Thyroid gland (tissue), 4 donors: ENCODE results near the gene FAM24B.

Experiments
- POLR2A ChIP-seq, 2 donors: fragments of 450-650 bp; IDR thresholded peaks; one replicate each; pipeline ENCODE4 v1.6.1; 2017; ENCODE audit warnings: antibody characterized with exemption in 2 of 2, mild to moderate bottlenecking in 2 of 2, moderate library complexity in 1 of 2
- TF ChIP-seq, protein P1 (sequence below), 6 experiments: fragments of 200-600 bp in 3 of 6; fragments of 450-650 bp in 3 of 6; sonication (generic) in 3 of 6; IDR thresholded peaks; one replicate each; pipeline ENCODE4 v1.5.1; 2016 to 2019; ENCODE audit warnings: antibody characterized with exemption in 6 of 6, mild to moderate bottlenecking in 2 of 6, inconsistent platforms in 1 of 6, moderate library complexity in 1 of 6

DNA sequence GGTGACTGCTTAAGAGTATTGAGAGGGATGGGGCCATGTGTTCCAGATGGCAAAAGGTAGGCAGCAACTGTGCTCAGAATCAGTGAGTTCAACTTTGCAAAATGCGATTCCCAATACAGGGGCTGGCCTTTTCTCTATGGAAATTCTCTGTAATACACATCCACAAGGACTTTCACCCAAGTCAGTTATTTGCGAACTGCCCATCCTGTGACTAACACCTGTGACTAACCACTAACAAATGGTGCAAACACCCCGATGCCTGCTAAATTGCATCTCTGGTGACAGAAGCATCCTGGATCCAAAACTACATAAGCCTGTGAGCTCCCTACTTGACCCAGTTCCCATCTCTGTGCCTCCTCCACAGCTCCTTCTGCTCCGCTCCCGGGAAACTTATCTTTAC, 24.7 kb downstream of the FAM24B start:
- TF ChIP-seq, protein P1, sequence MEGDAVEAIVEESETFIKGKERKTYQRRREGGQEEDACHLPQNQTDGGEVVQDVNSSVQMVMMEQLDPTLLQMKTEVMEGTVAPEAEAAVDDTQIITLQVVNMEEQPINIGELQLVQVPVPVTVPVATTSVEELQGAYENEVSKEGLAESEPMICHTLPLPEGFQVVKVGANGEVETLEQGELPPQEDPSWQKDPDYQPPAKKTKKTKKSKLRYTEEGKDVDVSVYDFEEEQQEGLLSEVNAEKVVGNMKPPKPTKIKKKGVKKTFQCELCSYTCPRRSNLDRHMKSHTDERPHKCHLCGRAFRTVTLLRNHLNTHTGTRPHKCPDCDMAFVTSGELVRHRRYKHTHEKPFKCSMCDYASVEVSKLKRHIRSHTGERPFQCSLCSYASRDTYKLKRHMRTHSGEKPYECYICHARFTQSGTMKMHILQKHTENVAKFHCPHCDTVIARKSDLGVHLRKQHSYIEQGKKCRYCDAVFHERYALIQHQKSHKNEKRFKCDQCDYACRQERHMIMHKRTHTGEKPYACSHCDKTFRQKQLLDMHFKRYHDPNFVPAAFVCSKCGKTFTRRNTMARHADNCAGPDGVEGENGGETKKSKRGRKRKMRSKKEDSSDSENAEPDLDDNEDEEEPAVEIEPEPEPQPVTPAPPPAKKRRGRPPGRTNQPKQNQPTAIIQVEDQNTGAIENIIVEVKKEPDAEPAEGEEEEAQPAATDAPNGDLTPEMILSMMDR (IDR thresholded peaks at IDR 0.05): no peak
- TF ChIP-seq POLR2A (IDR thresholded peaks at IDR 0.05): no peak
